Trophoblast cell (in vitro differentiated cells and primary cell): ENCODE data around the gene IQCH.

ENCODE experiments used
- DNase-seq, 2 donors: peaks; one replicate each; pipeline ENCODE4 v3.0.0-alpha.2; 2016
- H2AFZ ChIP-seq: 2 replicates; pipeline ENCODE4 v1.6.1; 2013; ENCODE audit warnings: low read length, moderate library complexity, mild to moderate bottlenecking; ENCODE audit not compliant: insufficient read depth, poor library complexity
- H2AK5ac ChIP-seq: 2 replicates; pipeline ENCODE4 v1.6.1; 2013; ENCODE audit warnings: mild to moderate bottlenecking, low read length
- H2BK120ac ChIP-seq: 2 replicates; pipeline ENCODE4 v1.6.1; 2013; ENCODE audit warnings: low read length, mild to moderate bottlenecking, moderate library complexity; ENCODE audit not compliant: insufficient read depth, poor library complexity
- H2BK12ac ChIP-seq: 2 replicates; pipeline ENCODE4 v1.6.1; 2013; ENCODE audit warnings: mild to moderate bottlenecking, low read length, moderate library complexity
- H2BK5ac ChIP-seq: 2 replicates; pipeline ENCODE4 v1.6.1; 2013; ENCODE audit warnings: low read length, low read depth, moderate library complexity, mild to moderate bottlenecking; ENCODE audit not compliant: poor library complexity
- H3K14ac ChIP-seq: 2 replicates; pipeline ENCODE4 v1.6.1; 2013; ENCODE audit warnings: mild to moderate bottlenecking, low read length
- H3K18ac ChIP-seq: 2 replicates; pipeline ENCODE4 v1.6.1; 2013; ENCODE audit warnings: mild to moderate bottlenecking, low read length
- H3K23ac ChIP-seq: 2 replicates; pipeline ENCODE4 v1.6.1; 2013; ENCODE audit warnings: low read length
- H3K27ac ChIP-seq: 2 replicates; pipeline ENCODE4 v1.5.1; 2013; ENCODE audit warnings: low read depth, mild to moderate bottlenecking, inconsistent platforms, low read length, moderate library complexity
- H3K27me3 ChIP-seq: 2 replicates; pipeline ENCODE4 v1.6.1; 2013; ENCODE audit warnings: inconsistent platforms, mild to moderate bottlenecking, low read length, moderate library complexity; ENCODE audit not compliant: insufficient read depth
- H3K36me3 ChIP-seq, 2 experiments: 1 replicate in 1 of 2; 2 replicates in 1 of 2; pipeline ENCODE4 v1.6.1; 2013; ENCODE audit warnings: low read length in 2 of 2, mild to moderate bottlenecking in 2 of 2, moderate library complexity in 1 of 2; ENCODE audit not compliant: insufficient read depth in 2 of 2, control insufficient read depth in 1 of 2
- H3K4ac ChIP-seq: 2 replicates; pipeline ENCODE4 v1.6.1; 2013; ENCODE audit warnings: low read depth, mild to moderate bottlenecking, low read length, moderate library complexity
- H3K4me1 ChIP-seq, 2 experiments: 1 replicate in 1 of 2; 2 replicates in 1 of 2; pipeline ENCODE4 v1.6.1; 2013; ENCODE audit warnings: low read length in 2 of 2, mild to moderate bottlenecking in 2 of 2, moderate library complexity in 1 of 2; ENCODE audit not compliant: insufficient read depth in 2 of 2, control insufficient read depth in 1 of 2
- H3K4me2 ChIP-seq: 2 replicates; pipeline ENCODE4 v1.6.1; 2013; ENCODE audit warnings: inconsistent platforms, mild to moderate bottlenecking, low read length, moderate library complexity
- H3K4me3 ChIP-seq: 2 replicates; pipeline ENCODE4 v1.5.1; 2013; ENCODE audit warnings: mild to moderate bottlenecking, low read depth, low read length, inconsistent platforms
- H3K79me1 ChIP-seq: one replicate; pipeline ENCODE4 v1.6.1; 2013; ENCODE audit warnings: low read length
- H3K79me2 ChIP-seq: 2 replicates; pipeline ENCODE4 v1.6.1; 2013; ENCODE audit warnings: low read length, mild to moderate bottlenecking; ENCODE audit not compliant: control insufficient read depth, insufficient read depth, poor library complexity
- H3K9ac ChIP-seq: 2 replicates; pipeline ENCODE4 v1.6.1; 2013; ENCODE audit warnings: mild to moderate bottlenecking, low read length
- H3K9me3 ChIP-seq: 2 replicates; pipeline ENCODE4 v1.6.1; 2013; ENCODE audit warnings: low read depth, mild to moderate bottlenecking, control low read depth, inconsistent platforms, low read length; ENCODE audit not compliant: insufficient read depth
- H4K12ac ChIP-seq: 2 replicates; pipeline ENCODE4 v1.6.1; 2013; ENCODE audit warnings: low read depth, mild to moderate bottlenecking, low read length, moderate library complexity
- H4K8ac ChIP-seq: 2 replicates; pipeline ENCODE4 v1.6.1; 2013; ENCODE audit warnings: low read depth, mild to moderate bottlenecking, low read length, moderate library complexity
- H4K91ac ChIP-seq: one replicate; pipeline ENCODE4 v1.6.1; 2013; ENCODE audit warnings: low read depth, mild to moderate bottlenecking, low read length, moderate library complexity
- WGBS: extraction: QIAGEN DNeasy Blood & Tissue Kit; methylation state at CpG from one replicate; pipeline ENCODE4 v1.1.7; 2013; ENCODE audit warnings: missing lambda C conversion rate; ENCODE audit not compliant: insufficient read length, insufficient coverage; ENCODE audit errors: extremely low coverage; 5-methylcytosine and 5-hydroxymethylcytosine counted together

Gene IQCH

GRCh38 chr15:67506775-67507747, 252.5 kb downstream of the IQCH start:
- Histone ChIP-seq H4K8ac (no peak overlapping the region), H3K18ac (no peak overlapping the region), H3K4me1 (no peaks in the 10 kb centered on the region), H3K4me3 (no peak overlapping the region), H3K79me2 (no peaks in the 10 kb centered on the region), H4K12ac (no peak overlapping the region), H2AFZ (no peak overlapping the region), H2BK12ac (no peak overlapping the region), H3K27me3 (no peaks in the 10 kb centered on the region), H2BK120ac (no peak overlapping the region), H3K14ac (no peak overlapping the region), H3K79me1 (no peaks in the 10 kb centered on the region), H3K36me3 (no peaks in the 10 kb centered on the region), H4K91ac (no peak overlapping the region), H3K27ac (no peak overlapping the region), H3K9ac (no peak overlapping the region), H3K4ac (no peak overlapping the region), H3K9me3 (no peaks in the 10 kb centered on the region), H2AK5ac (no peak overlapping the region), H2BK5ac (no peak overlapping the region), H3K4me2 (no peak overlapping the region), H3K23ac (no peak overlapping the region)
- WGBS = no CpG with 5 or more reads among the region's 11 CpGs
- no peak for DNase-seq

- Histone ChIP-seq H4K8ac (no peak overlapping the region), H2BK120ac (no peak overlapping the region), H3K4me2 (no peak overlapping the region), H3K4me3 (no peak overlapping the region), H3K9ac (no peak overlapping the region), H4K12ac (no peak overlapping the region), H3K79me1 (no peaks in the 10 kb centered on the region), H3K36me3 (no peaks in the 10 kb centered on the region), H2BK5ac (no peak overlapping the region), H2BK12ac (no peak overlapping the region), H3K9me3 (no peaks in the 10 kb centered on the region), H3K27me3 (no peaks in the 10 kb centered on the region), H3K27ac (no peak overlapping the region), H3K4me1 (no peaks in the 10 kb centered on the region), H3K14ac (no peak overlapping the region), H3K18ac (no peak overlapping the region), H3K79me2 (no peaks in the 10 kb centered on the region), H3K23ac (no peak overlapping the region), H4K91ac (no peak overlapping the region), H2AFZ (no peak overlapping the region), H2AK5ac (no peak overlapping the region), H3K4ac (no peak overlapping the region)
- no CpG with 5 or more reads among the region's 3 CpGs for WGBS
- DNase-seq = no peak
Observed at GRCh38 chr15:67508407-67508806, 253.8 kb downstream of the IQCH start.

- Histone ChIP-seq H2BK120ac (no peak overlapping the region), H3K9ac (peak overlapping the region; percentile 61), H3K79me2 (no peaks in the 10 kb centered on the region), H3K4me1 (no peaks in the 10 kb centered on the region), H3K4me2 (no peak overlapping the region), H3K79me1 (no peaks in the 10 kb centered on the region), H3K4me3 (no peak overlapping the region), H3K14ac (no peak overlapping the region), H2AK5ac (no peak overlapping the region), H2BK12ac (no peak overlapping the region), H3K4ac (no peak overlapping the region), H3K18ac (no peak overlapping the region), H2BK5ac (no peak overlapping the region), H3K23ac (no peak overlapping the region), H2AFZ (no peak overlapping the region), H4K12ac (no peak overlapping the region), H3K27me3 (no peaks in the 10 kb centered on the region), H4K8ac (no peak overlapping the region), H3K9me3 (no peaks in the 10 kb centered on the region), H3K27ac (no peak overlapping the region), H3K36me3 (no peaks in the 10 kb centered on the region), H4K91ac (no peak overlapping the region)
- no CpG with 5 or more reads among the region's 4 CpGs for WGBS
- DNase-seq = no peak
Observed at GRCh38 chr15:67509918-67510317, 255.3 kb downstream of the IQCH start.

GRCh38 chr15:67510597-67511190, 256.1 kb downstream of the IQCH start:
- Histone ChIP-seq H3K4me3 (no peak overlapping the region), H3K23ac (no peak overlapping the region), H3K36me3 (no peaks in the 10 kb centered on the region), H3K27me3 (no peaks in the 10 kb centered on the region), H4K12ac (no peak overlapping the region), H3K27ac (no peak overlapping the region), H4K91ac (no peak overlapping the region), H2BK12ac (no peak overlapping the region), H3K9ac (no peak overlapping the region), H3K14ac (no peak overlapping the region), H2BK120ac (no peak overlapping the region), H4K8ac (no peak overlapping the region), H3K18ac (no peak overlapping the region), H3K4ac (no peak overlapping the region), H3K79me2 (no peaks in the 10 kb centered on the region), H2AFZ (no peak overlapping the region), H3K79me1 (no peaks in the 10 kb centered on the region), H3K4me2 (no peak overlapping the region), H3K4me1 (no peaks in the 10 kb centered on the region), H2AK5ac (no peak overlapping the region), H2BK5ac (no peak overlapping the region), H3K9me3 (no peaks in the 10 kb centered on the region)
- no CpG with 5 or more reads among the region's 7 CpGs for WGBS
- DNase-seq = no peak
